ENCODE results near the gene GBGT1. TPM values are rescaled to one million over a fixed set of nuclear protein-coding genes. Genes with fewer than 3 reads are reported as not detected.

Gene GBGT1
- total and polyA plus RNA-seq, 9 of the 15 experiments (the other 6 are each of a cell fraction or from before 2014, with no cell fraction given), result 0.55 to 25.8 (median 13.7) TPM

DNA sequence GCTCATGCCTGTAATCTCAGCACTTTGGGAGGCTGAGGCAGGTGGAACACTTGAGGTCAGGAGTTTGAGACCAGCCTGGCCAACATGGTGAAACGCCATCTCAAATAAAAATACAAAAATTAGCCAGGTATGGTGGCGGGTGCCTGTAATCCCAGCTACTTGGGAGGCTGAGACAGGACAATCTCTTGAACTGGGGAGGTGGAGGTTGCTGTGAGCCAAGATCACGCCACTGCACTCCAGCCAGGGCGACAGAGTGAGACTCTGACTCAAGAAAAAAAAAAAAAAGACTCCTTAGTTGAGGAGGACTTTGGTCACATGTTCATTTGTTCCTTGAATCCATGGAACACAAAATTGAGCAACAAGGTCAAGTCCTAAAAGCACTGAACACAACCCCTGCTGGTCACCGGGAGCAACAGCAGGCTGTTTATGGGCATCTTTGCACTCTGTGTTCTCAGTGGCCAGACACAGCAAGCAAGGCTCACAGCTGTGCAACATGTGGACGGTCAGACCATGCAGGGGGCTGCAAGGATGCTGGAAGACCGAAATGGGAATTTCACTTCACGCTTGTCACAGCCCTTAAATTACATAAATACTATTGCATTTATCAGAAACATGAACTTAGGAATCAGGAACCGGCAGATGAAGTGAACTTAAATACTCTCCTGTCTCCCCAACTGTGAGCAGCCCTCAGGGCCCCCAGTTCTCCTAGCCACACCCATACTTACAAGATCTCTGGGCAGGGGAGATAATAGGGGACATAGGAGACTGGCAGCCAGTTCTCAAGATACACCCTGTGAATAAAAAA is 2.8 kb downstream of the GBGT1 start (continued):
- TF ChIP-seq SP2 (IDR thresholded peaks at IDR 0.05; ENCODE audit: extremely low read depth, low read depth, low read length, poor library complexity, severe bottlenecking) (no peak), RBFOX2 (IDR thresholded peaks at IDR 0.05; ENCODE audit: low read depth, low read length) (no peak), TCF7 (IDR thresholded peaks at IDR 0.05; ENCODE audit: borderline replicate concordance) (no peak), HNRNPH1 (optimal IDR thresholded peaks at IDR 0.05; ENCODE audit: low read depth, low read length) (no peak), DMBX1 (CRISPR knock-in tag; IDR thresholded peaks at IDR 0.05; ENCODE audit: borderline replicate concordance) (no peak), PURB (CRISPR knock-in tag; IDR thresholded peaks at IDR 0.05; ENCODE audit: low read depth) (no peak), ZNF133 (CRISPR knock-in tag; IDR thresholded peaks at IDR 0.05) (no peak), NRF1 (conservative IDR thresholded peaks at IDR 0.05 in 1 of 2, IDR thresholded peaks at IDR 0.05 in 1 of 2) (peak in 1 of 2 experiments; percentile 29; a peak in 1 of 4 replicates), JUN (IDR thresholded peaks at IDR 0.05; ENCODE audit: borderline replicate concordance, low read depth, low read length) (no peak), JUN (CRISPR knock-in tag; IDR thresholded peaks at IDR 0.05; ENCODE audit: borderline replicate concordance) (no peak), ZNF431 (CRISPR knock-in tag; IDR thresholded peaks at IDR 0.05) (no peak), EP400 (IDR thresholded peaks at IDR 0.05) (peak; percentile 46; the same call in 1 of the 2 replicates), ZNF644 (tag; IDR thresholded peaks at IDR 0.05; ENCODE audit: low read depth) (0 out of 2 replicates have a peak, but pooled peaks have one; percentile 30), CCAR2 (IDR thresholded peaks at IDR 0.05; ENCODE audit: low read depth, low read length) (no peak), ELF4 (CRISPR knock-in tag; IDR thresholded peaks at IDR 0.05) (no peak), SIN3A (IDR thresholded peaks at IDR 0.05; ENCODE audit: borderline replicate concordance in 2 of 2, control insufficient read depth in 1 of 2, low read depth in 2 of 2, low read length in 2 of 2) (peak in 1 of 2 experiments; percentile 47; a peak in 1 of 4 replicates), FOXJ2 (tag; IDR thresholded peaks at IDR 0.05) (no peak)
- TF ChIP-seq, protein P1, sequence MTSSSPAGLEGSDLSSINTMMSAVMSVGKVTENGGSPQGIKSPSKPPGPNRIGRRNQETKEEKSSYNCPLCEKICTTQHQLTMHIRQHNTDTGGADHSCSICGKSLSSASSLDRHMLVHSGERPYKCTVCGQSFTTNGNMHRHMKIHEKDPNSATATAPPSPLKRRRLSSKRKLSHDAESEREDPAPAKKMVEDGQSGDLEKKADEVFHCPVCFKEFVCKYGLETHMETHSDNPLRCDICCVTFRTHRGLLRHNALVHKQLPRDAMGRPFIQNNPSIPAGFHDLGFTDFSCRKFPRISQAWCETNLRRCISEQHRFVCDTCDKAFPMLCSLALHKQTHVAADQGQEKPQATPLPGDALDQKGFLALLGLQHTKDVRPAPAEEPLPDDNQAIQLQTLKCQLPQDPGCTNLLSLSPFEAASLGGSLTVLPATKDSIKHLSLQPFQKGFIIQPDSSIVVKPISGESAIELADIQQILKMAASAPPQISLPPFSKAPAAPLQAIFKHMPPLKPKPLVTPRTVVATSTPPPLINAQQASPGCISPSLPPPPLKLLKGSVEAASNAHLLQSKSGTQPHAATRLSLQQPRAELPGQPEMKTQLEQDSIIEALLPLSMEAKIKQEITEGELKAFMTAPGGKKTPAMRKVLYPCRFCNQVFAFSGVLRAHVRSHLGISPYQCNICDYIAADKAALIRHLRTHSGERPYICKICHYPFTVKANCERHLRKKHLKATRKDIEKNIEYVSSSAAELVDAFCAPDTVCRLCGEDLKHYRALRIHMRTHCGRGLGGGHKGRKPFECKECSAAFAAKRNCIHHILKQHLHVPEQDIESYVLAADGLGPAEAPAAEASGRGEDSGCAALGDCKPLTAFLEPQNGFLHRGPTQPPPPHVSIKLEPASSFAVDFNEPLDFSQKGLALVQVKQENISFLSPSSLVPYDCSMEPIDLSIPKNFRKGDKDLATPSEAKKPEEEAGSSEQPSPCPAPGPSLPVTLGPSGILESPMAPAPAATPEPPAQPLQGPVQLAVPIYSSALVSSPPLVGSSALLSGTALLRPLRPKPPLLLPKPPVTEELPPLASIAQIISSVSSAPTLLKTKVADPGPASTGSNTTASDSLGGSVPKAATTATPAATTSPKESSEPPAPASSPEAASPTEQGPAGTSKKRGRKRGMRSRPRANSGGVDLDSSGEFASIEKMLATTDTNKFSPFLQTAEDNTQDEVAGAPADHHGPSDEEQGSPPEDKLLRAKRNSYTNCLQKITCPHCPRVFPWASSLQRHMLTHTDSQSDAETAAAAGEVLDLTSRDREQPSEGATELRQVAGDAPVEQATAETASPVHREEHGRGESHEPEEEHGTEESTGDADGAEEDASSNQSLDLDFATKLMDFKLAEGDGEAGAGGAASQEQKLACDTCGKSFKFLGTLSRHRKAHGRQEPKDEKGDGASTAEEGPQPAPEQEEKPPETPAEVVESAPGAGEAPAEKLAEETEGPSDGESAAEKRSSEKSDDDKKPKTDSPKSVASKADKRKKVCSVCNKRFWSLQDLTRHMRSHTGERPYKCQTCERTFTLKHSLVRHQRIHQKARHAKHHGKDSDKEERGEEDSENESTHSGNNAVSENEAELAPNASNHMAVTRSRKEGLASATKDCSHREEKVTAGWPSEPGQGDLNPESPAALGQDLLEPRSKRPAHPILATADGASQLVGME (CRISPR knock-in tag; IDR thresholded peaks at IDR 0.05), result no peak
- TF ChIP-seq, protein P2, sequence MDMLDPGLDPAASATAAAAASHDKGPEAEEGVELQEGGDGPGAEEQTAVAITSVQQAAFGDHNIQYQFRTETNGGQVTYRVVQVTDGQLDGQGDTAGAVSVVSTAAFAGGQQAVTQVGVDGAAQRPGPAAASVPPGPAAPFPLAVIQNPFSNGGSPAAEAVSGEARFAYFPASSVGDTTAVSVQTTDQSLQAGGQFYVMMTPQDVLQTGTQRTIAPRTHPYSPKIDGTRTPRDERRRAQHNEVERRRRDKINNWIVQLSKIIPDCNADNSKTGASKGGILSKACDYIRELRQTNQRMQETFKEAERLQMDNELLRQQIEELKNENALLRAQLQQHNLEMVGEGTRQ (CRISPR knock-in tag; IDR thresholded peaks at IDR 0.05), result peak; percentile 52
- TF ChIP-seq, protein P3, sequence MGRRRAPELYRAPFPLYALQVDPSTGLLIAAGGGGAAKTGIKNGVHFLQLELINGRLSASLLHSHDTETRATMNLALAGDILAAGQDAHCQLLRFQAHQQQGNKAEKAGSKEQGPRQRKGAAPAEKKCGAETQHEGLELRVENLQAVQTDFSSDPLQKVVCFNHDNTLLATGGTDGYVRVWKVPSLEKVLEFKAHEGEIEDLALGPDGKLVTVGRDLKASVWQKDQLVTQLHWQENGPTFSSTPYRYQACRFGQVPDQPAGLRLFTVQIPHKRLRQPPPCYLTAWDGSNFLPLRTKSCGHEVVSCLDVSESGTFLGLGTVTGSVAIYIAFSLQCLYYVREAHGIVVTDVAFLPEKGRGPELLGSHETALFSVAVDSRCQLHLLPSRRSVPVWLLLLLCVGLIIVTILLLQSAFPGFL (CRISPR knock-in tag; IDR thresholded peaks at IDR 0.05), result no peak

Measured in K562 (cell line).